OCI-LY7 (cell line): ENCODE measurements around the gene THTPA. TPM values are rescaled to one million over a fixed set of nuclear protein-coding genes. Genes with fewer than 3 reads are reported as not detected.

Experiments used
- BruUV-seq: library from RNA; stranded (reverse); fragments of 400-500 nt; replicated peaks from 2 replicates; lab custom pipeline; 2021; lab: Mats Ljungman, UMichigan
- CTCF ChIA-PET: fragments of 300-600 bp; sonication (Branson Sonifier 250); formaldehyde crosslinking; loops from one replicate; lab custom pipeline; 2022; ENCODE audit warnings: antibody characterized with exemption; ENCODE audit not compliant: unreplicated experiment; lab: Charles Lee
- POLR2A ChIA-PET: fragments of 300-600 bp; sonication (Branson Sonifier 250); formaldehyde crosslinking; loops from one replicate; lab custom pipeline; 2022; ENCODE audit warnings: antibody characterized with exemption; lab: Charles Lee
- DNase-seq: peaks from one replicate; pipeline ENCODE4 v3.0.0-alpha.2; 2015; ENCODE audit warnings: low spot score
- H2AFZ ChIP-seq: fragments of 200-600 bp; sonication (generic), shearing (Covaris generic); 2 replicates; pipeline ENCODE4 v1.6.1; 2014; ENCODE audit warnings: mild to moderate bottlenecking, antibody characterized with exemption, low read length, moderate library complexity
- H3K27ac ChIP-seq: fragments of 200-600 bp; sonication (generic); 2 replicates; pipeline ENCODE4 v1.5.1; 2014; ENCODE audit warnings: mixed run types, low read depth, mild to moderate bottlenecking, moderate library complexity, low read length, inconsistent platforms; ENCODE audit not compliant: poor library complexity, severe bottlenecking
- H3K36me3 ChIP-seq: fragments of 200-600 bp; sonication (generic); 2 replicates; pipeline ENCODE4 v1.6.1; 2014; ENCODE audit warnings: mild to moderate bottlenecking, antibody characterized with exemption, low read length, moderate library complexity, mixed read lengths; ENCODE audit not compliant: insufficient read depth
- H3K4me1 ChIP-seq: fragments of 200-600 bp; sonication (generic); 2 replicates; pipeline ENCODE4 v1.5.1; 2014; ENCODE audit warnings: mild to moderate bottlenecking, low read length; ENCODE audit not compliant: insufficient read depth, poor library complexity, severe bottlenecking
- H3K4me2 ChIP-seq: fragments of 200-600 bp; sonication (generic); 2 replicates; pipeline ENCODE4 v1.6.1; 2014; ENCODE audit warnings: mild to moderate bottlenecking, low read length
- H3K4me3 ChIP-seq: fragments of 200-600 bp; sonication (generic); 2 replicates; pipeline ENCODE4 v1.5.1; 2014; ENCODE audit warnings: mild to moderate bottlenecking, low read depth, low read length; ENCODE audit not compliant: poor library complexity, severe bottlenecking
- H3K79me2 ChIP-seq: fragments of 200-600 bp; sonication (generic); 2 replicates; pipeline ENCODE4 v1.6.1; 2016; ENCODE audit warnings: low read depth, mild to moderate bottlenecking, low read length, moderate library complexity, mixed read lengths; ENCODE audit not compliant: insufficient read depth
- H3K9me2 ChIP-seq: fragments of 200-600 bp; sonication (generic); 2 replicates; pipeline ENCODE4 v1.6.1; 2016; ENCODE audit warnings: mild to moderate bottlenecking, low read length, mixed read lengths; ENCODE audit not compliant: insufficient read depth
- H3K9me3 ChIP-seq: fragments of 200-600 bp; sonication (generic); 2 replicates; pipeline ENCODE4 v1.6.1; 2014; ENCODE audit warnings: mild to moderate bottlenecking, mixed run types, low read length, mixed read lengths
- H4K20me1 ChIP-seq: fragments of 200-600 bp; sonication (generic); 2 replicates; pipeline ENCODE4 v1.6.1; 2014; ENCODE audit warnings: mild to moderate bottlenecking, antibody characterized with exemption, low read length, moderate library complexity, mixed read lengths; ENCODE audit not compliant: insufficient read depth
- CTCF ChIP-seq: fragments of 200-600 bp; sonication (generic); conservative IDR thresholded peaks from 2 replicates; pipeline ENCODE4 v1.5.1; 2014; ENCODE audit warnings: mild to moderate bottlenecking, antibody characterized with exemption, low read length, moderate library complexity, mixed read lengths
- EZH2phosphoT487 ChIP-seq: fragments of 200-600 bp; sonication (generic); IDR thresholded peaks from 2 replicates; pipeline ENCODE4 v1.6.1; 2018; ENCODE audit warnings: low read depth, borderline replicate concordance, mild to moderate bottlenecking, mixed run types, antibody characterized with exemption, low read length, moderate library complexity, mixed read lengths
- intact Hi-C: fragments of 100-400 bp; cut with micrococcal nuclease; formaldehyde crosslinking; loops from one replicate; pipeline ENCODE4 v1.10.0; 2022; ENCODE audit not compliant: unreplicated experiment
- total RNA-seq, 2 experiments: library from RNA; depleted of rRNA in 1 of 2; stranded (reverse); fragments of >200 nt in 1 of 2; shearing (Covaris generic) in 1 of 2; gene quantifications; 2 replicates each; pipeline ENCODE4 v1.2.3, GENCODE V29; 2014 to 2022

THTPA gene
- total RNA-seq, 2 experiments from 2014 or later, result 15.4 to 28.6 TPM

GRCh38 chr14:23523229-23524016 is 32.6 kb upstream of the THTPA start:
- Histone ChIP-seq H3K4me1 (no peaks in the 10 kb centered on the region), H3K9me3 (no peaks in the 10 kb centered on the region), H2AFZ (no peak overlapping the region), H3K4me3 (no peak overlapping the region), H3K36me3 (no peaks in the 10 kb centered on the region), H3K4me2 (no peak overlapping the region), H4K20me1 (no peaks in the 10 kb centered on the region), H3K79me2 (no peaks in the 10 kb centered on the region), H3K27ac (no peak overlapping the region), H3K9me2 (no peaks in the 10 kb centered on the region)
- intact Hi-C loops, result no loop called here
- DNase-seq, result no peak
- CTCF ChIA-PET, result no interaction called here
- no TSS peak for BruUV-seq
- TF ChIP-seq EZH2phosphoT487 (no peak), CTCF (no peak)
- POLR2A ChIA-PET, result interaction anchor here (0.6 kb wide), 1 partner anchor 88 kb away, joined by 6 read pairs; no protein-coding TSS in a partner anchor

GRCh38 chr14:23524954-23525353 is 31.1 kb upstream of the THTPA start:
- intact Hi-C loops, result no loop called here
- Histone ChIP-seq H3K9me3 (no peaks in the 10 kb centered on the region), H3K27ac (no peak overlapping the region), H3K9me2 (no peaks in the 10 kb centered on the region), H3K36me3 (no peaks in the 10 kb centered on the region), H4K20me1 (no peaks in the 10 kb centered on the region), H3K79me2 (no peaks in the 10 kb centered on the region), H3K4me2 (no peak overlapping the region), H3K4me1 (no peaks in the 10 kb centered on the region), H3K4me3 (no peak overlapping the region), H2AFZ (no peak overlapping the region)
- TF ChIP-seq EZH2phosphoT487 (no peak), CTCF (no peak)
- CTCF ChIA-PET, result no interaction called here
- BruUV-seq, result no TSS peak
- POLR2A ChIA-PET, result interaction anchor here (0.6 kb wide), 1 partner anchor 46 kb away, joined by 3 read pairs; no protein-coding TSS in a partner anchor
- no peak for DNase-seq

GRCh38 chr14:23525611-23526010 is 30.5 kb upstream of the THTPA start:
- Histone ChIP-seq H4K20me1 (no peaks in the 10 kb centered on the region), H3K36me3 (no peaks in the 10 kb centered on the region), H2AFZ (no peak overlapping the region), H3K4me3 (no peak overlapping the region), H3K79me2 (no peaks in the 10 kb centered on the region), H3K9me2 (no peaks in the 10 kb centered on the region), H3K4me2 (no peak overlapping the region), H3K4me1 (no peaks in the 10 kb centered on the region), H3K27ac (no peak overlapping the region), H3K9me3 (no peaks in the 10 kb centered on the region)
- ChIA-PET POLR2A (interaction anchor here (0.6 kb wide), 1 partner anchor 47 kb away, joined by 3 read pairs; no protein-coding TSS in a partner anchor), CTCF (no interaction called here)
- intact Hi-C loops, result no loop called here
- no peak for DNase-seq
- no TSS peak for BruUV-seq
- TF ChIP-seq EZH2phosphoT487, result no peak
- TF ChIP-seq CTCF, result no peak
